ENCODE results near the gene MAP2K5.

Gene MAP2K5

GRCh38 chr15:67521783-67522568 lies 20.5 kb upstream of the MAP2K5 start:
- no peak for DNase-seq

- no peak for DNase-seq
Measured at GRCh38 chr15:67523330-67523729, 19.2 kb upstream of the MAP2K5 start.

GRCh38 chr15:67524235-67524634 lies 18.3 kb upstream of the MAP2K5 start:
- DNase-seq = no peak

- DNase-seq = no peak
Measured at GRCh38 chr15:67528513-67528912, 14.0 kb upstream of the MAP2K5 start.

GRCh38 chr15:67531379-67531914 lies 11.1 kb upstream of the MAP2K5 start:
- no peak for DNase-seq

- DNase-seq = no peak
Measured at GRCh38 chr15:67533873-67534272, 8.6 kb upstream of the MAP2K5 start.

GRCh38 chr15:67534360-67534759 lies 8.1 kb upstream of the MAP2K5 start:
- DNase-seq = no peak

- DNase-seq = no peak
Measured at GRCh38 chr15:67537771-67538170, 4.7 kb upstream of the MAP2K5 start.

GRCh38 chr15:67543348-67543718 lies 830 bp downstream of the MAP2K5 start:
- no peak for DNase-seq

- DNase-seq = no peak
Measured at GRCh38 chr15:67544475-67544874, 2.0 kb downstream of the MAP2K5 start.

GRCh38 chr15:67545864-67546263 lies 3.4 kb downstream of the MAP2K5 start:
- DNase-seq = no peak

- no peak for DNase-seq
Measured at GRCh38 chr15:67547064-67547463, 4.6 kb downstream of the MAP2K5 start.

GRCh38 chr15:67547836-67548235 lies 5.3 kb downstream of the MAP2K5 start:
- DNase-seq = no peak

- no peak for DNase-seq
Measured at GRCh38 chr15:67548236-67548852, 5.8 kb downstream of the MAP2K5 start.

GRCh38 chr15:67548862-67549651 lies 6.6 kb downstream of the MAP2K5 start:
- DNase-seq = no peak

- no peak for DNase-seq
Measured at GRCh38 chr15:67549736-67550135, 7.2 kb downstream of the MAP2K5 start.

GRCh38 chr15:67550522-67550921 lies 8.0 kb downstream of the MAP2K5 start:
- no peak for DNase-seq

GRCh38 chr15:67551207-67551743 lies 8.8 kb downstream of the MAP2K5 start:
- no peak for DNase-seq

- DNase-seq = no peak
Measured at GRCh38 chr15:67554580-67554979, 12.1 kb downstream of the MAP2K5 start.

- no peak for DNase-seq
Measured at GRCh38 chr15:67556976-67557570, 14.6 kb downstream of the MAP2K5 start.

- DNase-seq = no peak
Measured at GRCh38 chr15:67558502-67558901, 16.0 kb downstream of the MAP2K5 start.

- DNase-seq = no peak
Measured at GRCh38 chr15:67559158-67559557, 16.7 kb downstream of the MAP2K5 start.

GRCh38 chr15:67559576-67559975 lies 17.1 kb downstream of the MAP2K5 start:
- no peak for DNase-seq

Measured in activated gamma-delta T cell (primary cell).